Cardiac septum (tissue), 1 donor: ENCODE measurements around the gene WDR45. TPM values are rescaled to one million over a fixed set of nuclear protein-coding genes. Genes with fewer than 3 reads are reported as not detected.
"Not testable (repeated sequence)": the region's sequence is repeated elsewhere in the genome, so short reads cannot be mapped to it uniquely, and the experiment has no call there.

Experiments
- DNase-seq: peaks from one replicate; pipeline ENCODE4 v3.0.0-alpha.2; 2020; ENCODE audit warnings: low spot score
- intact Hi-C: fragments of 100-400 bp; cut with DNase I; formaldehyde crosslinking; loops from one replicate; pipeline ENCODE4 v1.14.0; 2022
- long read RNA-seq: library from polyadenylated mRNA; unstranded; transcript quantifications from one replicate; pipeline ENCODE4 v2.0.0, GENCODE V29; 2021
- total RNA-seq: library from RNA; stranded (reverse); fragmentation: NEBNext Ultra II Directional; extraction: Animal tissue kit (Norgen Biotek cat#: 25700); gene quantifications from one replicate; pipeline ENCODE4 v1.2.1, GENCODE V29; 2021
- donor health status: DM: no; HTN: no; CAD: no.

The WDR45 gene
- total RNA-seq: 68.1 TPM
- long read RNA-seq, transcript WDR45-206 (11 exons, 1,381 nt): minor isoform, 7 of 80 reads
- long read RNA-seq, transcript WDR45-207 (11 exons, 1,639 nt): major isoform, 22 of 80 reads
- long read RNA-seq, transcript WDR45-224 (10 exons, 1,301 nt): minor isoform, 13 of 80 reads
- long read RNA-seq, partial matches to known transcripts: 14 of 80 reads
- long read RNA-seq, other reads (novel, unspliced or antisense): 21 of 80 reads

GRCh38 chrX:49079489-49080428 lies at the start of gene WDR45:
TSS of gene WDR45 (minus strand) at chrX:49079887. CDS start at chrX:49078095, 1,792 bp downstream.
- DNase-seq: peak; percentile 91
- intact Hi-C loops: no loop called here

- intact Hi-C loops: no loop called here
- no peak for DNase-seq
Measured at GRCh38 chrX:49129427-49129826, 49.7 kb upstream of the WDR45 start.

GRCh38 chrX:49127742-49128258 lies 48.1 kb upstream of the WDR45 start:
- intact Hi-C loops, DNase-seq: not testable (repeated sequence)

- DNase-seq: no peak
- intact Hi-C loops: no loop called here
Measured at GRCh38 chrX:49122499-49122898, 42.8 kb upstream of the WDR45 start.

- no peak for DNase-seq
- intact Hi-C loops: no loop called here
Measured at GRCh38 chrX:49120091-49120490, 40.4 kb upstream of the WDR45 start.

GRCh38 chrX:49117581-49117980 lies 37.9 kb upstream of the WDR45 start:
- intact Hi-C loops: no loop called here
- no peak for DNase-seq

- intact Hi-C loops: no loop called here
- no peak for DNase-seq
Measured at GRCh38 chrX:49116716-49117115, 37.0 kb upstream of the WDR45 start.

GRCh38 chrX:49116076-49116475 lies 36.4 kb upstream of the WDR45 start:
- intact Hi-C loops: no loop called here
- DNase-seq: no peak

- intact Hi-C loops: no loop called here
- no peak for DNase-seq
Measured at GRCh38 chrX:49111791-49112190, 32.1 kb upstream of the WDR45 start.

GRCh38 chrX:49110417-49110816 lies 30.7 kb upstream of the WDR45 start:
- no peak for DNase-seq
- intact Hi-C loops: no loop called here

- intact Hi-C loops: no loop called here
- DNase-seq: no peak
Measured at GRCh38 chrX:49108641-49109040, 29.0 kb upstream of the WDR45 start.

GRCh38 chrX:49106930-49107329 lies 27.2 kb upstream of the WDR45 start:
- DNase-seq: no peak
- intact Hi-C loops: no loop called here

GRCh38 chrX:49106296-49106695 lies 26.6 kb upstream of the WDR45 start:
- intact Hi-C loops: no loop called here
- DNase-seq: no peak

GRCh38 chrX:49103637-49104036 lies 23.9 kb upstream of the WDR45 start:
- DNase-seq: no peak
- intact Hi-C loops: no loop called here

- DNase-seq: no peak
- intact Hi-C loops: no loop called here
Measured at GRCh38 chrX:49102190-49102589, 22.5 kb upstream of the WDR45 start.

GRCh38 chrX:49101629-49101984 lies 21.9 kb upstream of the WDR45 start:
- intact Hi-C loops: no loop called here
- DNase-seq: no peak

GRCh38 chrX:49100704-49101628 lies 21.3 kb upstream of the WDR45 start:
- DNase-seq: peak; percentile 95
- intact Hi-C loops: no loop called here

- no peak for DNase-seq
- intact Hi-C loops: no loop called here
Measured at GRCh38 chrX:49096419-49096818, 16.7 kb upstream of the WDR45 start.

- intact Hi-C loops: no loop called here
- DNase-seq: no peak
Measured at GRCh38 chrX:49089553-49089952, 9.9 kb upstream of the WDR45 start.
